Smooth muscle cell (in vitro differentiated cells): ENCODE data around the gene BICC1. TPM values are rescaled to one million over a fixed set of nuclear protein-coding genes. Genes with fewer than 3 reads are reported as not detected.
A peak's percentile ranks its signal among the peaks of the same experiment; 100 is the strongest.

Source experiments
- DNase-seq: peaks from one replicate; lab custom pipeline; 2025; ENCODE audit not compliant: unreplicated experiment; lab: John Stamatoyannopoulos, UW
- H2AFZ ChIP-seq: fragments of 200-600 bp; sonication (generic); 2 replicates; pipeline ENCODE4 v1.6.0; 2016; ENCODE audit warnings: antibody characterized with exemption, low read depth, mild to moderate bottlenecking
- H3F3A ChIP-seq: fragments of 200-600 bp; sonication (generic); 2 replicates; pipeline ENCODE4 v1.6.0; 2017; ENCODE audit warnings: antibody characterized with exemption, low read depth
- H3K27ac ChIP-seq: fragments of 200-600 bp; sonication (generic); 2 replicates; pipeline ENCODE4 v1.5.1; 2016; ENCODE audit warnings: low read depth, mild to moderate bottlenecking
- H3K27me3 ChIP-seq: fragments of 200-600 bp; sonication (generic); 2 replicates; pipeline ENCODE4 v1.6.1; 2016; ENCODE audit warnings: low read depth, mild to moderate bottlenecking
- H3K36me3 ChIP-seq: fragments of 200-600 bp; sonication (generic); 2 replicates; pipeline ENCODE4 v1.5.1; 2016; ENCODE audit warnings: low read depth
- H3K4me1 ChIP-seq: fragments of 200-600 bp; sonication (generic); 2 replicates; pipeline ENCODE4 v1.5.1; 2016; ENCODE audit warnings: low read depth
- H3K4me2 ChIP-seq: fragments of 200-600 bp; sonication (generic); 2 replicates; pipeline ENCODE4 v1.6.0; 2016; ENCODE audit warnings: mild to moderate bottlenecking
- H3K4me3 ChIP-seq: fragments of 200-600 bp; sonication (generic); 2 replicates; pipeline ENCODE4 v1.5.1; 2016; ENCODE audit warnings: mild to moderate bottlenecking
- H3K79me2 ChIP-seq: fragments of 200-600 bp; sonication (generic); 2 replicates; pipeline ENCODE4 v1.6.0; 2016; ENCODE audit warnings: low read depth, mild to moderate bottlenecking
- H3K9ac ChIP-seq: fragments of 200-600 bp; sonication (generic); 2 replicates; pipeline ENCODE4 v1.6.0; 2016; ENCODE audit warnings: low read depth
- H3K9me3 ChIP-seq: fragments of 200-600 bp; sonication (generic); replicated peaks from 2 replicates; pipeline ENCODE4 v1.5.1; 2016; ENCODE audit warnings: low read depth
- H4K20me1 ChIP-seq: fragments of 200-600 bp; sonication (generic); 2 replicates; pipeline ENCODE4 v1.6.0; 2016; ENCODE audit warnings: low read depth
- CTCF ChIP-seq: fragments of 200-600 bp; sonication (generic); IDR thresholded peaks from 2 replicates; pipeline ENCODE4 v1.5.1; 2017; ENCODE audit warnings: borderline replicate concordance, mild to moderate bottlenecking, antibody characterized with exemption; ENCODE audit not compliant: insufficient read depth, poor library complexity, severe bottlenecking
- WGBS: methylation state at CpG from one replicate; pipeline ENCODE4 v1.1.7; 2016; ENCODE audit warnings: low lambda C conversion rate; 5-methylcytosine and 5-hydroxymethylcytosine counted together
- polyA plus RNA-seq: library from polyadenylated mRNA; unstranded; fragments of >200 nt; fragmentation: Nextera tagmentation; extraction: Ambion mirVana; gene quantifications from 2 replicates; pipeline ENCODE4 v1.2.1, GENCODE V29; 2016
- total RNA-seq: library from RNA; depleted of rRNA; stranded (reverse); fragments of >200 nt; gene quantifications from 2 replicates; pipeline ENCODE4 v1.2.3, GENCODE V29; 2014

Gene BICC1
- total and polyA plus RNA-seq, 2 experiments from 2014 or later = 7.9 to 23.0 TPM

- H3K4me2 ChIP-seq = no peak overlapping the region
- H2AFZ ChIP-seq = no peak overlapping the region
- WGBS = 77% methylated on average over 4 of the region's 4 CpGs
- H4K20me1 ChIP-seq = no peaks in the 10 kb centered on the region
- H3K27ac ChIP-seq = no peak overlapping the region
- H3K4me1 ChIP-seq = no peaks in the 10 kb centered on the region
- H3K36me3 ChIP-seq = no peaks in the 10 kb centered on the region
- H3K4me3 ChIP-seq = no peak overlapping the region
- peaks cover 13% of the 10 kb centered on the region for H3K79me2 ChIP-seq
- H3F3A ChIP-seq = no peaks in the 10 kb centered on the region
- DNase-seq = no peak
- no peaks in the 10 kb centered on the region for H3K27me3 ChIP-seq
- H3K9me3 ChIP-seq = no peaks in the 10 kb centered on the region
- no peak overlapping the region for H3K9ac ChIP-seq
- TF ChIP-seq CTCF = no peak
These were observed 119.5 kb downstream of the BICC1 start for GRCh38 chr10:58632216-58632615.

GRCh38 chr10:58637352-58637751, 124.7 kb downstream of the BICC1 start:
- no peak for TF ChIP-seq CTCF
- H3K27me3 ChIP-seq = no peaks in the 10 kb centered on the region
- H3K9ac ChIP-seq = no peak overlapping the region
- H3K36me3 ChIP-seq = no peaks in the 10 kb centered on the region
- no peaks in the 10 kb centered on the region for H3K79me2 ChIP-seq
- peak overlapping the region; percentile 6 for H3K4me3 ChIP-seq
- no peak for DNase-seq
- H3K9me3 ChIP-seq = no peaks in the 10 kb centered on the region
- no peak overlapping the region for H2AFZ ChIP-seq
- H3K4me1 ChIP-seq = peaks cover 8% of the 10 kb centered on the region
- no peaks in the 10 kb centered on the region for H3F3A ChIP-seq
- no peak overlapping the region for H3K27ac ChIP-seq
- peak overlapping the region; percentile 28 for H3K4me2 ChIP-seq
- WGBS = 66% methylated on average over 5 of the region's 5 CpGs
- H4K20me1 ChIP-seq = peaks cover 8% of the 10 kb centered on the region

GRCh38 chr10:58638388-58638787, 125.7 kb downstream of the BICC1 start:
- H4K20me1 ChIP-seq = peaks cover 8% of the 10 kb centered on the region
- no peaks in the 10 kb centered on the region for H3F3A ChIP-seq
- H3K4me3 ChIP-seq = no peak overlapping the region
- TF ChIP-seq CTCF = no peak
- no peaks in the 10 kb centered on the region for H3K9me3 ChIP-seq
- no peak overlapping the region for H2AFZ ChIP-seq
- no peaks in the 10 kb centered on the region for H3K27me3 ChIP-seq
- H3K27ac ChIP-seq = no peak overlapping the region
- H3K4me1 ChIP-seq = peaks cover 11% of the 10 kb centered on the region
- H3K79me2 ChIP-seq = no peaks in the 10 kb centered on the region
- WGBS = 90% methylated on average over 5 of the region's 5 CpGs
- no peak overlapping the region for H3K9ac ChIP-seq
- H3K36me3 ChIP-seq = no peaks in the 10 kb centered on the region
- DNase-seq = no peak
- H3K4me2 ChIP-seq = no peak overlapping the region

- peaks cover 3% of the 10 kb centered on the region for H3K79me2 ChIP-seq
- H3F3A ChIP-seq = no peaks in the 10 kb centered on the region
- H3K9ac ChIP-seq = no peak overlapping the region
- no peaks in the 10 kb centered on the region for H3K9me3 ChIP-seq
- peak overlapping the region; percentile 8 for H3K4me3 ChIP-seq
- H3K36me3 ChIP-seq = no peaks in the 10 kb centered on the region
- 8% methylated on average over 5 of the region's 5 CpGs for WGBS
- no peak overlapping the region for H2AFZ ChIP-seq
- peak overlapping the region; percentile 72 for H3K4me2 ChIP-seq
- peak; percentile 22 for TF ChIP-seq CTCF
- no peaks in the 10 kb centered on the region for H3K27me3 ChIP-seq
- H3K4me1 ChIP-seq = peaks cover 15% of the 10 kb centered on the region
- no peak for DNase-seq
- peaks cover 8% of the 10 kb centered on the region for H4K20me1 ChIP-seq
- peak overlapping the region; percentile 65 for H3K27ac ChIP-seq
These were observed 128.4 kb downstream of the BICC1 start for GRCh38 chr10:58641095-58641531.
